Measurements from ENCODE around the gene SAMD14.

The SAMD14 gene

DNA sequence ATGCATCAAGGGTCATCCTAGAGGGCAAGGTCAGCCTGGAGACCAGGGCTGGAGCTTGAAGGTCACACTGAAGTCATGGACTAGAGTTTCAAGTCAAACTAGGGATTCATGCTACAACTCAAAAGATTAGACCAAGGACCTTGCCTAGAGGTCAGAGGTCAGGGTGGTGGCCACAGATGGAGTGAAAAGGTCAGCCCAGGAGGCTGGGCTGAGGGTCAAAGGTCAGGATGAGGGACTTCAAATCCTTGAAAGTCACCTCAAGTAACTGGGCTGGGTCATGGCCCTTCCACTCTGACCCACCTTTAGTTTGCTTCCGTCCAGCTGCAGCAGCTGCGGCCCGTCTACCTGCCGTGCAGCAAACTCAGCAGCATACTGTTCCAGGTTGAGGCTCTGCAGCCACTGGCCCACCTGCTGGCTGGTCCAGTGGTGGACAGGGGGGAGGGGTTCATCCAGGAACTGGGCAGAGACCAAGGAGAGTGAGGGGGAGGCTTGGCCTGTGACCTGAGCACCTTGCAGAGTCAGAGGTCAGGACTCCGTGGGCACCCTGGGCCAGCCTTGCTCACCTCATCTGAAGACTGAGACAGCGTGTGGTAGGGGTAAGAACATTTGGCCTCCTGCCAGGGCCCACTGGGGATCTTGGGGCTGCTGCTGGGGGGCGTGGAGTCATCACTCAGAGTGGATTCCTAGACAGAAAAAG, 16.2 kb downstream of the SAMD14 start:
- no peak for DNase-seq (ENCODE audit: low read depth, low spot score)

DNA sequence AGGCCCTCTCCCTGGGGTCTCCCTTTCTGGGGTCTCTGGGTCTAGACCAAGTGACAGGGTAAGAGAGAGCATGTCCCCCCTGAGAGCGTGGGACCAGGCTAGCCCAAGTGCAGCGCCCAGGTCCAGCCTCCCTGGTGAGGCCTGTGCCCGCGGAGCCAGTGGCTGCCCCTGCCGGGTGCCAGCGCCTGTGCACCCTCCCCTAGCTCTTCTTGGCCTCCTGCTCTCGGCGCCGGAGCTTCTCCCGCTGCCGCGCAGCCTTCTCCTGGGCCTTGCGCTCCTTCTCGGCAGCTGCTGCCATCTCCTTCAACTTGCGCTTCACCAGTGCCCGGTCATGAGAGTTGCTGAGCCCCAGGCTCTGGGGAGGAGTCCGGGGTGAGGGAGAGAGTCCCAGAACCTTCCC, 17.3 kb downstream of the SAMD14 start:
- DNase-seq (ENCODE audit: low read depth, low spot score): no peak

DNA sequence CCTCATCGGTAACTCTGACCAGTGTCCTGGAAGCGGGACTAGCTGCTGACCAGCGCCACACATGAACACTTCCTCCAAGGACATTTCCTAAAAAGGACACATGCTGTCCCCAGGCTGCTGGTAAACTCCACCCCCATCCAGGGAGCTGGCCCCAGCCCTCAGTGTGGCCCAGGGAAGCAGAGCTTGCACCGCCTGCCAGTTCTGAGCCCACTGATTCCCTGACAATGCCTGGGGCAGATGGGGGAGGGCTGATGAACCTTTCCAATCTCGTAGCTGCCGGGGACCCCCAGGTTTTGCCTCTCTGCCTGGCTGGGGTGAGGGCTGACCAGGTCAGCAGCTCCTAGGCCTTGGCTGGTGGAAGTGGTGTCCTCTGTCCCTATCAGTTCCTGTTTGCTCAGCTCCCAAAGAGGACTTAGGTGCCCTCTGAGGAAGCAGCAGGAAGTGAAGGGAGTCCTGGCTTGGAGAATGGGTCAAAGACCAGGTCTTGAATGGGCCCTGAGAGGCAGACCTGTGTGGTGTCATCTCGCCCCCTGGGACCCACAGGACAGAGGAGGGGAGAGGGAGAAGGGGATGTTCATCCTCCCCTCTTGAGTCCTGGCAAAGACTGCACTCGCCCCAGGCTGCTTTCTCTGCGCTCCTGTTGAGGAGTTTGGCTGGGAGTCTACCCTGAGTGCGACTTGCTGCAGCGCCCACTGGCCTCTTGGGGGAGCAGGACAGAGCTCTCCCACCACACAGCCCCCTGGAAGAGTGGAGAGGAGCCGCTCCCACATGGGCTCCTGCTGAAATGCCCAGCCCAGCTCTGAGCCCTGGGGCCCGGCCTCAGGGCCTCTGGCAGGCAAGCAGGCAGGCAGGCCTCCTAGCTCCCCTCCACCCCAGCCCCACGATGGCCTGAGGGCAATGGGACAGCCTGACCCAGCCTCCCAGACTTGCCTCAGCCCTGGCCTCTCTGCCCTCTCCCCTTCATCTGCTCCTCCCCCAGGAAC, 18.0 kb downstream of the SAMD14 start:
- peak; percentile 81 for DNase-seq (ENCODE audit: low read depth, low spot score)

DNA sequence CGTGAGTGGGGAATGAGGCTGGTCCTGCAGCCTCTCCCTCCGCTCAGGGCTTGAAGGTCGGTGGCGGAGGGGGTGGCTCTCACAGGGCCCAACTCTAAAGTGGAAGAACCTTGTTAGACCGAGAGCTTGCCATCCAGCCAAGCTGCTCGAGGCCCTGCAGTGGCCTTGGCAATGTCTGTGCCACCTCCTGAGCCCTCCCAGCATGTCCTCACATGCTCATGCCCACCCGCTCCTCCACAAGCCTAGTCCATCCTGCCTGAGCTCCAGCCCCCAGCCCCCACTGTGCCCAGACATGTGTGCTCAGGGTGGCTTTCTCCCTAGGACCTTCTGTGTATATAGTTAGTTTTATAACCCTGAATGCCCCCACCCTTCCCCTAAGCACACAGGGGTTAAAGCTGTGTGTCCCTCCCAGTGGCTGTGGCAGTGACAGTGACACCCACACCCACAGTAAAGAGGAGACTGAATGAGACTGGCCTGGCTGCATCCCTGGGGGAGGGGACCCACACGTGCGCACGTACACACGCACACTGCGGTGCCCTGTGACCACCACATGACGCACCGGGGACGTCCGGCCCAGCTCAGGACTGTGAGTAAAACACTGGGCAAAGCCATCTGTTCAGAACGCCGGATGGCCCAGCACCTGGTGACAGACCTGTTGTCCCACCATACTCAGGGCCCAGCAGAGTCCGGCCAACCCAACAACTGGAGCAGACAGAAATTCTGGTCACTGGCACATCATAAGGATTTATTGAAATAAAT, 19.2 kb downstream of the SAMD14 start:
- no peak for DNase-seq (ENCODE audit: low read depth, low spot score)

DNA sequence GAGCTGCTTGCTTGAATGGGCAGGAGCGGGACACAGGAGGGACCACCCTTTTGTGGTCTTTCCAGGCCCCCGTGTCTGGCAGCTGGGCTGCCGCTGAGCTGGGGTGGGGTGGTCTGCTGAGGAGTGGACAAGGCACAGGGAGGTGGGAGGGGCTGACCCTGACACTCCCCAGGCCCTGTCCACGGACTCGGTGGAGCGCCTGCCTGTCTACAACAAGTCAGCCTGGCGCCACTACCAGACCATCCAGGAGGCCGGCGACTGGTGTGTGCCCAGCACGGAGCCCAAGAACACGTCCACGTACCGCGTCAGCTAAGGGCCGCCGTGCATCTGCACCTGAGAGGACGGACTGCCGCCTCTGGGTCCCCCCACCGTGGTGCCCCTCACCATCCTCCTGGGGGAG, 20.2 kb downstream of the SAMD14 start:
- DNase-seq (ENCODE audit: low read depth, low spot score): no peak

DNA sequence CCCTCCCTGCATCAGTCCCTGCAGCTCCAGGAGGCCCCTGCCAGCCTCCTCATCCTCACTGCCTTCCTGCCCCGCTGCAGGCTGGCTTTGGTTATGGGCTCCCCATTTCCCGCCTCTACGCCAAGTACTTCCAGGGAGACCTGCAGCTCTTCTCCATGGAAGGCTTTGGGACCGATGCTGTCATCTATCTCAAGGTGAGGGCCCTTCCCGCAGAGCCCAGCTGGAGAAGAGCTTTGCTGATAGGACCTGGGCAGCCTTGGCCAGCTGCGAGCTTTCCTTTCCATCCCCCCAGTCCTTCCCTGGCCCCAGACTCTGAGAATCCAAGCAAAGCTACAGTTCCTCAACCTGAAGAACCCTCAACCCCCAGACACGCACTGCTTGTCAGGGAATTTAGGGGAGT, 20.8 kb downstream of the SAMD14 start:
- no peak for DNase-seq (ENCODE audit: low read depth, low spot score)

DNA sequence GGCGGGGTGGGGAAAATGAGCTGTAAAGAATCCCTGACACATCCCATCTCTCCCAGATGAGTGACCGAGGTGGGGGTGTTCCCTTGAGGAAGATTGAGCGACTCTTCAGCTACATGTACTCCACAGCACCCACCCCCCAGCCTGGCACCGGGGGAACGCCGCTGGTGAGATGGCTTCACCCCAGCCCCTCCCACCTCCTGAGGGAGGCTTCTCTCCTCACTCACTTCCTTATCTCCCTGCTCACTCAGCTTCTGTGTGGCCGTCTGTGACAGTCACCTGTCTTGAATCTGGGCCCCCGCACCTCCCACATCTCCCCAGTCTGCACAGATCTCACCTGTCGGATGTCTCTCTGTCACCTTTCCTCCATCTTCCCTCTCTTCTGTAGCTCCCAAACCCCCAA, 21.4 kb downstream of the SAMD14 start:
- no peak for DNase-seq (ENCODE audit: low read depth, low spot score)

DNA sequence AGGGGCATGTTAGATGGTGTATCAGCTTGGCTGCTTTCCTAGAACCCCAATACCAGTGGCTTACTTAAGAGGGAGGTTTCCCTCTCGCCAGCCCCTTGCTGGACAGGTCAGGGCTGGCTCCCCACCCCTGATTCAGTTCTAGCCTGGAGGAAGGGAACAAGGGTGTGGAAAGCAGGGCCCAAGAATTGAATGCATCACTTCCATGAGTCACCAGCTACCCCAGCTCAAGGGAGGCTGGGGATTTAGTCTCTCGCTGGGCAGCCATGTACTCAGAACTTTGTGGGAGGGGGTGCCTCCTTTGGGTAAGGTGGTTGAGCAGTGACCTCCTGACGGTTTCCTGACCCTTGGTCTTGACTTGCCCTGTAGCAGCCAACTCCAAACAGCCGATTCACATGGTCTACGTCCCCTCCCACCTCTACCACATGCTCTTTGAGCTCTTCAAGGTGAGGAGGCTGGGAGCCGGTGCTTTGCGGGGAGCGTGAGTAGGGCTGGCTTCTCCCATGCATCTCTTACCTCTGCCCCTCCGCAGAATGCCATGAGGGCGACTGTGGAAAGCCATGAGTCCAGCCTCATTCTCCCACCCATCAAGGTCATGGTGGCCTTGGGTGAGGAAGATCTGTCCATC, 22.1 kb downstream of the SAMD14 start:
- no peak for DNase-seq (ENCODE audit: low read depth, low spot score)

DNA sequence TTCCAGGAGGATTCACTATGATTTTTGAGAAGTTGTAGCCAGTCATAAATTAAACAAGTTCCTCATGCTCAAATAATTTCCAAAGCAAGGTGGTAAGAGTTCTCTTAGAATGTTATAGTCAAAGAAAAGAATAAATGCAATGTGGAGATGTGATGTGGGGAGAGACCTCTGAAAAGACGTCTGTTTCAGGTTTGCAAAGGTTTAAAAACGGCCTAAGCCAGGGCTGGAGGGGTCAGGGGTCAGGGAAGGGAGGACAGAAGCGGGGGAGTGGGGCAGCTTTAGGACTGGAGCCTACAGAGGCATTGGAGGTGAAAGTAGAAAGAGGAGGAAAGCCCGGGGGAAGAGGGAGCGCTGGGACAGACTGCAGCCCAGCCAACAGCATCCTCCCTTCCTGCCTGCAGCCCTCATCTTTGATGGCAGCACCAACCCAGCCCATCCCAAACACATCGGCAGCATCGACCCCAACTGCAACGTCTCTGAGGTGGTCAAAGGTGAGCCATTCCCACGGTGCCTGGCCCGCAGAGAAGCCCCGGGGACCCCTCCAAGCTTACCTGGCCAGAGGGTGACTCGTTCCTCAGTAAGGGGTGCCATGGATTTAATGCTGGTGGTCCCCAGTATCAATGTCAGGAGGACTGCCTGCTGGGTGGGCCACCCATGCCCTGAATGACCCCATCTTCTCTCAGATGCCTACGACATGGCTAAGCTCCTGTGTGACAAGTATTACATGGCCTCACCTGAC, 23.4 kb downstream of the SAMD14 start:
- DNase-seq (ENCODE audit: low read depth, low spot score): no peak

DNA sequence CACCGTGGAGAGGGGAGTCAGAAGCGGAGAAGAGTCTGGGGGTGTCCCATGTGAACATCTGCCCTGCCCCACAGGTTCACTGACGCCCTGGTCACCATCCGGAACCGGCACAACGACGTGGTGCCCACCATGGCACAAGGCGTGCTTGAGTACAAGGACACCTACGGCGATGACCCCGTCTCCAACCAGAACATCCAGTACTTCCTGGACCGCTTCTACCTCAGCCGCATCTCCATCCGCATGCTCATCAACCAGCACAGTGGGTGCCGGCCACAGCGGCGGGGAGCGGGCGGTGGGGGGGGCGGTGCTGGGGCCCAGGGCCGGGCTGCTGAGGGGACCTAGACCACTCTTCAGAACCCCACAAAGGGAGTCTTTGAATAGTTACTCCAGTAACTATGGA, 24.1 kb downstream of the SAMD14 start:
- no peak for DNase-seq (ENCODE audit: low read depth, low spot score)

DNA sequence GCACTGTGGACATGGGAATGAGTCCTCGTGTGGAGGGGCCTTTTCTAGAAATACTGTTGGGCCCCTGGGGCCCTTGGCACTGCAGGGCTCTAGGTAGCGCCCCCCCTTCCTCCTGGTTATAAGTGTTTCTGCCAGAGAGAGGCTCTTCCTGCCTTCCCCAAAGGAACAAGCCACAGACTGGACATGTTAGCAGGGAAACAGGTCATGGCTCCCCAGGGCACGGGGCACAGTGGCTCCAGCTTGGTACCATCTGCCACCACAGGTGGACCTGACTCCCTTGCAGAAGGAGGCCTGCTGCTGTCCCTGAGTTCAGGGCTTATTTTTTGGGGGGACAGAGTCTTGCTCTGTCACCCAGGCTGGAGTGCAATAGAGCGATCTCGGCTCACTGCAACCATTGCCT, 26.0 kb downstream of the SAMD14 start:
- no peak for DNase-seq (ENCODE audit: low read depth, low spot score)

DNA sequence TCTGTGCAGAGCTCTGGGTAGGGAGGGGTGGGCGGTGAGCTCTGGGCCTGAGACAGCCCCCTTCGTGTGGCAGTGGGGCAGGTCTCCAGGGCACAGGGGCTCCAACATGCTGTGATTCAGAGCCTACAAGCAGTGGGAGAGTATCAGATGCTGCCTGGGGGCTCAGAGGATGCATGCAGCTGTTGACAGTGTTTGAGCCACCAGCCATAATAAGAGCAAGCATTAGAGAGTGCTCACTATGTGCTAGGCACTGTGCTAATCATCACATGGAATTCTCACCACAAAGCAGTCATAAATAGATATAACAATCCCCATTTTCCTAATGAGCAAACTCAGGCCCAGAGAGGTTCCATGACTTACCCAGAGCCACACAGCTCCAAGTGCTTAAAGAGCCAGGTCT, 26.7 kb downstream of the SAMD14 start:
- DNase-seq (ENCODE audit: low read depth, low spot score): no peak

DNA sequence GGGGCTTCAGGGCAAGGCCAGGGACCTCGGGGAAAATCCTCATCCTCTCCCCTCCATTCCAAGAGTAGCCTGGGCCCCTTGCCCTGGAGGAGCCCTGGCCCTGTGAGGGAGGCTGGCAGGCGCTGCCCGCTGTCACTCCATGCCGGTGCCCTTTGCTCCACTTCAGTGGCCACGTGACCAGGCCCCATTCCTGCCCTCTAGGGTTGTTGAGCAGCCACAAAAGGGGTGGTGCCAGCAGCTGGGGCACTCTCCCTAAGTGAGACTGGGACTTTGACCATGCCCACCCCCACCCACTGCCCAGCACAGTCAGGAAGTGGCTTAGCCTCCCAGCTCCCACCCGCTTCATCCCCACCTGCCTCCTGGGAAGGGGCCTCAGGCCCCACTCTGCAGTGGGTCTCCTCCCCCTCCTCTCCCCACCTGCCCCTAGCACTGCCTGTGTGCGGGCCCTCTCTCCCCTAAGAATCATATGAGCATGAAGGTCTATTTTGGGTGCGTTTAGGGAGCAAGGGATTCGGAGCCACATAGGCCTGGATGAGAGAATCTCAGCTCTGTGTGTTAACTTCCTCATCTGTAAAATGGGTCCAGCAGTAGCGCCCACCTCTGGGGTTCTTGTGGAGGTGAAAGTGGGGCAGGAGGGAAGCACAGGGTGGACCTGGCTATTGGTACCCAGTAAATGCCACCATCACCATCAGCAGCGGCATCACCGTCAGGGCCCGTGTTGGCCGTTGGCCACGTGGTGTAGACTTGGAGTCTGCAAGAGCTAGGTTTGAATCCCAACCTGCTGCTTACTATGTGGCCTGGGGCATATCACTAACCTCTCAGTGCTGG, 27.6 kb downstream of the SAMD14 start:
- DNase-seq (ENCODE audit: low read depth, low spot score): no peak

DNA sequence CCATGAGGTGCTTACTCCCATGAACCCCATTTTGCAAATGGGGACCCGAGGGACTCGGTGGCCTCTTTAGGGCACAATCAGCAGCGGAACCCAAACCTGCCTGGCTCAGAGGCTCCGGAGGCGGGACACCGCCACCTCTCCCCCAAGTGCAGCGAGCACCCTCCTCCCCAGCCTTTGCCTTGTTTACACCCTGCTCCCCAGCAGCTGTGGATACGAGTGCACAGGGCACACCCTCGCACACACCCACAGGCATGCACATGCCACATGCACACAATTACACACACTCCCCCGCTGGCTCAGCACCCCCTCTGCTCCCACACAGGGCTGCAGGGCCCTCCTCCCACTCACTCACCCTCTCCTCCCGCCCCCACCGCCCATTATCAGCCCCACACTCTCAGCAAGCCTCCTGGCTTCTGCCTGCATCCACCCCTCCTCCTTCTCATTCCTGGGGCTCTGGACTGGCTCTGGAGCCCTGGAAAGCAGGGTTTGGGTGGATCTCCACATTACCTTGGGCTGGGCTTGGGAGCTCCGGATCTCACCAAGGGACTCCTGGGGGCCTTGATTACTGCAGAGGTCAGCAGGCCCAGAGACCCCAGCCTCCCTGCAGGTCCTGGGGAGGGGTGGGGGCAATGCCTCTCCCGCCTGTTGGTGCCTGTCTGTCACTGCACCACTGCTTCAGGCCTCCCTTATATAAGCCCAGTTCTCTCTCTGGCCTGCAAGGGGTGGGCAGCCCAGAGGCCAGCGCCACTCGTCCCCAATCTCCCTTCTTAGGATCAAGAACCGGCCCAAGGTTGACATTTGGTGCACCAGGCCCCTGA, 28.4 kb downstream of the SAMD14 start:
- peak; percentile 31 for DNase-seq (ENCODE audit: low read depth, low spot score)

DNA sequence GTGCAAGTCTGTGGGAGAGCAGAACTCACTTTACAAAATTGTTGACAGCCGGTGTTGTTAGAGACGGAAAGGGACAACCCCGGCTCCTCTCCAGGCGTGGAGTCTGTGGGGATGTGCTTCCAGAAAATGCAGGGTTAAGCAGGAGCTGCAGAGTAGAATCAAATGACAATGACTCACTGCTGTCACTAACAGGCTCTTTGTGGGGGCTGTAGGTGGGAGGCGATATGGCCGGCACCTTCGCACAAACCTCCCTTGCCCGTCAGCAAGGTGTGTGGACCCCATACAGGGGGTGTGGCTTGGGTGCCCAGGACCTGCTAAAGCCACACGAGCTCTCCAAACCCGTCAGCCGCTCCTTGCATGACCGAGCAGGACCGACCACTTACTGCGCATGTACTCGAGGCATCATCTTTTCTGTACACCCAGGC, 29.0 kb downstream of the SAMD14 start:
- DNase-seq (ENCODE audit: low read depth, low spot score): peak; percentile 23

DNA sequence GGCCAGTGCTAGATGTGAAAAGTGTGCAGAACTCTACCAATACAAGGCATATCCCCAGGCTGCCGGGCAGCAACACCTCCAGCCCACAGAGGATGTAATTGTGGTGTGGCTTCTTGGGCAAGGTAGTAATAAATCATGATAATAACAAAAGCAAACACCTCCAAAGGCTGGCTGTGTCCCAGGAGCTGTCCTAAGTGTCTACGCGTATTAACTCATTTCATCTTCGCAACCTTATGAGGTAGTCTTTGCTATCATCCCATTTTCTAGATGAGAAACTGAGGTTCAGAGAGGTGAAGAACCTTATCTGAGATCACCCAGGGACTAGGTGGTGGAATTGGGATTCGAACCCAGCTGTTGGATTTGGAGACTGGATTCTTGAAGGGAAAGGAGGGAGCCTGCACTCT, 29.5 kb downstream of the SAMD14 start:
- DNase-seq (ENCODE audit: low read depth, low spot score): no peak

DNA sequence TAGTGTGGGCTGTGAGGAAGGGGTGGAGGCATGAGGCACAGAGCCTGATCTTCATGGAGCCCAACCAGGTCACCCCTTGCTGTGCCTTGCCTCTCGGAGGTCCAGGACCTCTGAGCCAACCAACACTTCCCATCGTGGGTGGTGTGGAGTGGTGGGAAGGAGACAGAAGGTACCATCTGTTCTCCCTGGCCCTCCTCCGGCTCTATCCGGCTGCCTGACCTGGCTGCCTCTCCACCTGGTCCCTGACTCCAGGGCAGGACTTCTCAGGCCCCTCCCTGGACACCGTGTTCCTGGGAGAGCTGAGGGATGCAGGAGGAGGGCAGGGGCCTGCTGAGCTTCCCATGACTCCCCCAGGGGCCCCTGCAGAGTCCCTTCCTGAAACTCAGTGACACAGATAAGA, 31.0 kb downstream of the SAMD14 start:
- no peak for DNase-seq (ENCODE audit: low read depth, low spot score)

DNA sequence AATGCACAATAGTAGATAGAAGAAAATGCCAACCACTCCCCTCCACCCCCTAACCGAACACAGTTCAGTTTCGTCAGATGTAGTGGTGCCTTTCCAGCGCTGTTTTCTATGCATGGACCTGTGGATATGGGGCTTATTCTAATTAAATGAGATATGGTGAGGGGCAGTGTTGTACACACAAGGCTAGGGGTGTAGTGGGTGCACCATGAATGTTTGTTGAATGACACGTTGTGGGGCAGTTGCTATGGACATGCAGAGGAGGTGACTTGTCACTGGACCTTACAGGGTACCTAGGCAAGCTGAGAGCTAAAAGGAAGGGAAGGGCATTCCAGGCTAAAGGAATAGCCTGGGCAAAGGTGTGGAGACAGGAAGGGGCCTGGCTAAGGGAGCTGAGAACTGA, 31.4 kb downstream of the SAMD14 start:
- no peak for DNase-seq (ENCODE audit: low read depth, low spot score)

DNA sequence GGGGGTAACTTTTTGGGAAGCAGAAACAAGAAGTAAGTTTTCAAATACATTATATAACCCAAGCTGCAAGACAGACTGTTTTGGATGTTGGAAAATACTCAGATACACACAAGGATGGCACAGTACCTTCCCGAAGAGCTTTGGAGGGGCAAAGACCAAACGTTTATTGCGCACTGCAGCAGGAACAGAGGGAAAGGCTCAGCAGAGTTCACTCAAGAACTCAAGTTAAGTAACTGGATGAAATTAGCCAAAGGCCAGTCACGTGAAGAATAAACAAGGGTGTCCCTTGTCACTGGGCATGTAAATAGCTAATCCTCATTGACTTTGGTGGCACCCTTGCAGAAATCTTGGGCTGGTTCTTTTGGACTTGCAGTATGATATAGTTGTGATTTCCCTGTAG, 32.0 kb downstream of the SAMD14 start:
- no peak for DNase-seq (ENCODE audit: low read depth, low spot score)

All from ELF-1 (cell line).